ENCODE measurements around the gene CTNNBL1. TPM values are rescaled to one million over a fixed set of nuclear protein-coding genes. Genes with fewer than 3 reads are reported as not detected.

Gene CTNNBL1
- total RNA-seq, 3 donors from 2014 or later (not counting 1 experiment from before 2014, with no cell fraction given) = 59.1 to 75.6 (median 67.6) TPM

- ATAC-seq = no peak
- Mint-ChIP-seq H3K4me1 (peaks cover 52 to 55% of the 10 kb centered on the region in 2 donors), H3K4me3 (no peak overlapping the region), H3K9me3 (no peaks in the 10 kb centered on the region), H3K36me3 (no peaks in the 10 kb centered on the region), H3K27me3 (ENCODE audit: low read depth in 2 of 2) (no peaks in the 10 kb centered on the region), H3K27ac (no peak overlapping the region)
- H3K36me3 ChIP-seq (ENCODE audit: control insufficient read depth, insufficient read depth, low read length) = peaks cover 5% of the 10 kb centered on the region
- TF ChIP-seq, protein P1, sequence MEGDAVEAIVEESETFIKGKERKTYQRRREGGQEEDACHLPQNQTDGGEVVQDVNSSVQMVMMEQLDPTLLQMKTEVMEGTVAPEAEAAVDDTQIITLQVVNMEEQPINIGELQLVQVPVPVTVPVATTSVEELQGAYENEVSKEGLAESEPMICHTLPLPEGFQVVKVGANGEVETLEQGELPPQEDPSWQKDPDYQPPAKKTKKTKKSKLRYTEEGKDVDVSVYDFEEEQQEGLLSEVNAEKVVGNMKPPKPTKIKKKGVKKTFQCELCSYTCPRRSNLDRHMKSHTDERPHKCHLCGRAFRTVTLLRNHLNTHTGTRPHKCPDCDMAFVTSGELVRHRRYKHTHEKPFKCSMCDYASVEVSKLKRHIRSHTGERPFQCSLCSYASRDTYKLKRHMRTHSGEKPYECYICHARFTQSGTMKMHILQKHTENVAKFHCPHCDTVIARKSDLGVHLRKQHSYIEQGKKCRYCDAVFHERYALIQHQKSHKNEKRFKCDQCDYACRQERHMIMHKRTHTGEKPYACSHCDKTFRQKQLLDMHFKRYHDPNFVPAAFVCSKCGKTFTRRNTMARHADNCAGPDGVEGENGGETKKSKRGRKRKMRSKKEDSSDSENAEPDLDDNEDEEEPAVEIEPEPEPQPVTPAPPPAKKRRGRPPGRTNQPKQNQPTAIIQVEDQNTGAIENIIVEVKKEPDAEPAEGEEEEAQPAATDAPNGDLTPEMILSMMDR (IDR thresholded peaks at IDR 0.05) = no peak
- H3K9me3 ChIP-seq (ENCODE audit: control insufficient read depth, insufficient read depth, low read length) = no peaks in the 10 kb centered on the region
- no peak overlapping the region for H3K27ac ChIP-seq (ENCODE audit: low read length)
- H3K27me3 ChIP-seq (ENCODE audit: control insufficient read depth, insufficient read depth, low read length) = no peaks in the 10 kb centered on the region
- no peaks in the 10 kb centered on the region for H3K4me1 ChIP-seq (ENCODE audit: control insufficient read depth, insufficient read depth, low read length)
- intact Hi-C loops (cut with micrococcal nuclease) = no loop called here
- 89% methylated on average over 4 of the region's 7 CpGs for WGBS (ENCODE audit: insufficient coverage)
- DNase-seq = no peak
- no peak overlapping the region for H3K4me3 ChIP-seq (ENCODE audit: low read length)
Measured at GRCh38 chr20:37726971-37727956, 33.4 kb downstream of the CTNNBL1 start.

- H3K9me3 ChIP-seq (ENCODE audit: control insufficient read depth, insufficient read depth, low read length) = no peaks in the 10 kb centered on the region
- 88% methylated on average over 2 of the region's 2 CpGs for WGBS (ENCODE audit: insufficient coverage)
- no peak overlapping the region for H3K4me3 ChIP-seq (ENCODE audit: low read length)
- peak overlapping the region in 1 of 2 donors; percentile 1 for H3K27ac Mint-ChIP-seq
- H3K9me3 Mint-ChIP-seq = no peaks in the 10 kb centered on the region
- H3K4me1 Mint-ChIP-seq = peaks cover 52 to 56% of the 10 kb centered on the region in 2 donors
- no peak for ATAC-seq
- TF ChIP-seq, protein P1 (IDR thresholded peaks at IDR 0.05) = no peak
- H3K36me3 ChIP-seq (ENCODE audit: control insufficient read depth, insufficient read depth, low read length) = peaks cover 7% of the 10 kb centered on the region
- H3K36me3 Mint-ChIP-seq = no peaks in the 10 kb centered on the region
- H3K27me3 Mint-ChIP-seq (ENCODE audit: low read depth in 2 of 2) = no peaks in the 10 kb centered on the region
- H3K4me3 Mint-ChIP-seq = no peak overlapping the region
- H3K27ac ChIP-seq (ENCODE audit: low read length) = no peak overlapping the region
- no peaks in the 10 kb centered on the region for H3K4me1 ChIP-seq (ENCODE audit: control insufficient read depth, insufficient read depth, low read length)
- no peak for DNase-seq
- intact Hi-C loops (cut with micrococcal nuclease) = no loop called here
- H3K27me3 ChIP-seq (ENCODE audit: control insufficient read depth, insufficient read depth, low read length) = no peaks in the 10 kb centered on the region
Measured at GRCh38 chr20:37727957-37728634, 34.3 kb downstream of the CTNNBL1 start.

DNA sequence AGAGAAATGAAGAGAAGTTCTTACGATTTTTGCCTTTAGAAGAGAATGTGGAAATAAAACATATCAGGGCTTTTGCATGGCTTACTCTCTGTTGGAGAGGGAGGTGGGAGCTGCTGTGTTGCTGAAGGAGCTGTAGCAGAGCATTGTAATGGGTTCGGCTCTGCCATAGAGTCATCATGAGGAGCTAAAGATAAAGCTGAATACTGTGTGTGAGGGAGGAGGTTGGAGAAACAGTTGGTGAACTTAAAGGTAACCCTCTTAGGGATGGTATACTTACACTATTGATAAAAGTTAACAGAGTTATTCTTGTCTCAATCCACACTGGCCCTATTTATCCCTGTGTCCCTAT is 34.8 kb downstream of the CTNNBL1 start:
- peaks cover 52 to 55% of the 10 kb centered on the region in 2 donors for H3K4me1 Mint-ChIP-seq
- DNase-seq (no peak), ATAC-seq (no peak)
- H3K9me3 Mint-ChIP-seq = no peaks in the 10 kb centered on the region
- peak overlapping the region in 1 of 2 donors; percentile 1 for H3K27ac Mint-ChIP-seq
- no peaks in the 10 kb centered on the region for H3K27me3 Mint-ChIP-seq (ENCODE audit: low read depth in 2 of 2)
- no peak overlapping the region for H3K4me3 Mint-ChIP-seq
- no peaks in the 10 kb centered on the region for H3K27me3 ChIP-seq (ENCODE audit: control insufficient read depth, insufficient read depth, low read length)
- H3K9me3 ChIP-seq (ENCODE audit: control insufficient read depth, insufficient read depth, low read length) = no peaks in the 10 kb centered on the region
- 89% methylated on average over 2 of the region's 2 CpGs for WGBS (ENCODE audit: insufficient coverage)
- no peaks in the 10 kb centered on the region for H3K4me1 ChIP-seq (ENCODE audit: control insufficient read depth, insufficient read depth, low read length)
- H3K36me3 Mint-ChIP-seq = no peaks in the 10 kb centered on the region
- H3K27ac ChIP-seq (ENCODE audit: low read length) = no peak overlapping the region
- TF ChIP-seq, protein P1 (IDR thresholded peaks at IDR 0.05) = no peak
- intact Hi-C loops (cut with micrococcal nuclease) = no loop called here
- H3K36me3 ChIP-seq (ENCODE audit: control insufficient read depth, insufficient read depth, low read length) = peaks cover 11% of the 10 kb centered on the region
- no peak overlapping the region for H3K4me3 ChIP-seq (ENCODE audit: low read length)

Data from natural killer cell (primary cell).